ENCODE data around the gene SLC29A4. TPM values are rescaled to one million over a fixed set of nuclear protein-coding genes. Genes with fewer than 3 reads are reported as not detected.
A peak's percentile ranks its signal among the peaks of the same experiment; 100 is the strongest.
"Not testable (repeated sequence)": the region's sequence is repeated elsewhere in the genome, so short reads cannot be mapped to it uniquely, and the experiment has no call there.

SLC29A4 gene
- total RNA-seq, 1 donor from 2014 or later: 7.3 TPM

DNA sequence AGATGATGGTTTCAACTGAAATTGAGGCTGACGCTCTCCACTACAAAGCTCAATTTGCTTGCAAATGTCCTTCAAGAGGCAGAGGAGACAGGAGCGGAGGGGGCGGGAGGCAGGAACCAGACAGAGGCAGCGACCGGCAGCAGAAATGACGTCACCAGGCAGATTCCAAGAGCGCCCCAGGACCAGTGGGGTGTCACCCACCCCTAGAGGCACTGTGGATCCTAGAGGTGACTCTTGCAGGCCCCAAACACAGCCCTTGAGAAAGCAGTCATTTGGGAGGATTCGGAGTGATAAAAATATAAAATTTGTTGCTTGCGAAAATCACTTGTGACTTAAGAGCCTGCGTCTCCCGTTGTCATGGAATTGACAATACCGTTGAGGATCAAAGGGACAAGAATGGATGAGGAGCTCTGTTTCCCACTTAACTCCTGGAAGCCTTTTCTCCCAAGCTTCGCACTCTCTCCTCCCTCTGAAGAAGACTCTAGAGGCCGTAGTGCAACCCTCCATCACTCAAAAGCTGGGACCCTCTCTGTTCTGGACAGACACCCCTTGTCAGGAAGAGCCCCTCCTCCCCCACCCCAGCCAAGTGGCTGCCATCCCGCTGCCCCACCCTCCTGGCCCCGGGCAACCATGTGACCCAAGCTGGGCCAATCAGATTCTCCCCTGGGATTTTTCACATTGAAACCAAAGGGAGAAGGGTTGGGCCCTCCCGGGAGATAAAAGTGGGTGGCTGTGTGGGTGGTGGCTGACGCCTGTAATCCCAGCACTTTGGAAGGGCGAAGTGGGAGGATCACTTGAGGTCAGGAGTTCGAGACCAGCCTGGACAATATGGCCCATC lies 16.3 kb upstream of the SLC29A4 start:
- Histone ChIP-seq H3K36me3 (no peaks in the 10 kb centered on the region), H3K9me3 (ENCODE audit: low read depth) (no peaks in the 10 kb centered on the region), H3K4me3 (no peak overlapping the region), H3F3A (ENCODE audit: low read depth) (peaks cover 10% of the 10 kb centered on the region), H3K79me2 (ENCODE audit: low read depth) (no peaks in the 10 kb centered on the region), H3K4me1 (peaks cover 14% of the 10 kb centered on the region), H2AFZ (replicated peaks) (peak overlapping the region; percentile 9), H3K27me3 (no peaks in the 10 kb centered on the region), H3K4me2 (peak overlapping the region; percentile 34), H3K27ac (no peak overlapping the region), H3K9ac (no peak overlapping the region), H4K20me1 (ENCODE audit: low read depth) (no peaks in the 10 kb centered on the region)
- no peak for DNase-seq (ENCODE audit: low spot score)
- H3K9me3 Mint-ChIP-seq: no peaks in the 10 kb centered on the region
- peak overlapping the region; percentile 3 for H3K27ac Mint-ChIP-seq
- no peaks in the 10 kb centered on the region for H3K36me3 Mint-ChIP-seq
- H3K4me1 Mint-ChIP-seq: peaks cover 35% of the 10 kb centered on the region
- TF ChIP-seq, protein P1, sequence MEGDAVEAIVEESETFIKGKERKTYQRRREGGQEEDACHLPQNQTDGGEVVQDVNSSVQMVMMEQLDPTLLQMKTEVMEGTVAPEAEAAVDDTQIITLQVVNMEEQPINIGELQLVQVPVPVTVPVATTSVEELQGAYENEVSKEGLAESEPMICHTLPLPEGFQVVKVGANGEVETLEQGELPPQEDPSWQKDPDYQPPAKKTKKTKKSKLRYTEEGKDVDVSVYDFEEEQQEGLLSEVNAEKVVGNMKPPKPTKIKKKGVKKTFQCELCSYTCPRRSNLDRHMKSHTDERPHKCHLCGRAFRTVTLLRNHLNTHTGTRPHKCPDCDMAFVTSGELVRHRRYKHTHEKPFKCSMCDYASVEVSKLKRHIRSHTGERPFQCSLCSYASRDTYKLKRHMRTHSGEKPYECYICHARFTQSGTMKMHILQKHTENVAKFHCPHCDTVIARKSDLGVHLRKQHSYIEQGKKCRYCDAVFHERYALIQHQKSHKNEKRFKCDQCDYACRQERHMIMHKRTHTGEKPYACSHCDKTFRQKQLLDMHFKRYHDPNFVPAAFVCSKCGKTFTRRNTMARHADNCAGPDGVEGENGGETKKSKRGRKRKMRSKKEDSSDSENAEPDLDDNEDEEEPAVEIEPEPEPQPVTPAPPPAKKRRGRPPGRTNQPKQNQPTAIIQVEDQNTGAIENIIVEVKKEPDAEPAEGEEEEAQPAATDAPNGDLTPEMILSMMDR (IDR thresholded peaks at IDR 0.05): no peak
- TF ChIP-seq EZH2 (IDR thresholded peaks at IDR 0.05) (no peak), EZH2phosphoT487 (IDR thresholded peaks at IDR 0.05) (no peak)
- H3K4me3 Mint-ChIP-seq: no peak overlapping the region
- peaks cover 24% of the 10 kb centered on the region for H3K27me3 Mint-ChIP-seq (ENCODE audit: insufficient read depth, low read depth)

DNA sequence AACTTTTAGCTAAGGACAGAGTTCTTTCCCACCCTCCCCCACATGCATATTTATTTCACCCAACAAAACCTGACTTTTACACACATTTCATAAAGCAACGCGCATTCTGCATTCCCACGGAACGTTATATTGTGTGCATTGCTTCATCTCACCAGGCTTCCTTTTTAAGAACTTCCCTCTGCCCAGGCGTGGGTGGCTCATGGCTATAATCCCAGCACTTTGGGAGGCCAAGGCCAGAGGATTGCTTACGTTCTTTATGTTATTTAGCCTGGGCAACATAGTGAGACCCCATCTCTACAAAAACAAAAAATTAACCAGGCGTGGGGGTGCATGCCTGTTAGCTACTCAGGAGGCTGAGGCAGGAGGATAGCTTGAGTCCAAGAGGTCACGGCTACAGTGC lies 14.9 kb upstream of the SLC29A4 start:
- not testable (repeated sequence) for H3K36me3 ChIP-seq; H3K4me3 Mint-ChIP-seq; H4K20me1 ChIP-seq (ENCODE audit: low read depth); DNase-seq (ENCODE audit: low spot score); H2AFZ ChIP-seq (replicated peaks); H3K9ac ChIP-seq; H3K9me3 ChIP-seq (ENCODE audit: low read depth); H3K9me3 Mint-ChIP-seq; H3K27me3 ChIP-seq; H3K4me3 ChIP-seq; H3K27ac ChIP-seq; H3F3A ChIP-seq (ENCODE audit: low read depth); H3K4me1 ChIP-seq; H3K79me2 ChIP-seq (ENCODE audit: low read depth); H3K36me3 Mint-ChIP-seq; H3K4me2 ChIP-seq
- peaks cover 27% of the 10 kb centered on the region for H3K27me3 Mint-ChIP-seq (ENCODE audit: insufficient read depth, low read depth)
- peaks cover 28% of the 10 kb centered on the region for H3K4me1 Mint-ChIP-seq
- peak overlapping the region; percentile 74 for H3K27ac Mint-ChIP-seq

DNA sequence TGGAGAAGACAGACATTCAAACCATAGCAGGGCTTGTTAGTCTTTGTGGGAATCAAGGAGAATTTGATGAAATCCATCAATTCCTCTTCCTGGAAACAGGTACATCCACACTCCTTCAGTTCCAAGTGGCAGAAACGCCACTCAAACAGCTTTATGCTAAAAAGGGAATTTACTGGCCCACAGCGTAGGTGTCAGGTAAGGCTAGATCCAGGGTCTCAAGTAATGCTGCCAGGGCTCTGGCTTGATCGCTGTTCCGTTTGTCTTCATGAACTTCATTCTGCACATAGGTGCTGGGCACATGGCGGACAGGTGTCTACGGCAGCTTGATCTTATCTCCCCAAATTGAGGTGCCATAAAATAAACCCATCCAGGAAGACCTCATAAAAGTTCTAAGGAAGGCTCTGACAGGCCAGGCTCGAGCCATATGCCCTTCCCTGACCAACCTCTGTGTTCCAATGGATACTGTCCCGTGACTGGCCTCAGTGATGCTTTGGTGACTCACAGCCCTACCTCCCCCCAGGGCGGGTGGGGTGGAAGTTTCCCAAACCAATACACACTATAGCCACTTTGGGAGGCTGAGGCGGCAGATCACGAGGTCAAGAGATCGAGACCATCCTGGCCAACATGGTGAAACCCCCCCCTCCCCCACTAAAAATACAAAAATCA lies 12.6 kb upstream of the SLC29A4 start:
- peaks cover 30% of the 10 kb centered on the region for H3K27me3 Mint-ChIP-seq (ENCODE audit: insufficient read depth, low read depth)
- not testable (repeated sequence) for H3K79me2 ChIP-seq (ENCODE audit: low read depth); H3K4me1 ChIP-seq; H2AFZ ChIP-seq (replicated peaks); H3K4me3 ChIP-seq; H3K9ac ChIP-seq; H3K36me3 ChIP-seq; H4K20me1 ChIP-seq (ENCODE audit: low read depth); H3K4me3 Mint-ChIP-seq; H3F3A ChIP-seq (ENCODE audit: low read depth); H3K9me3 ChIP-seq (ENCODE audit: low read depth); H3K27me3 ChIP-seq; DNase-seq (ENCODE audit: low spot score); H3K9me3 Mint-ChIP-seq; H3K27ac ChIP-seq; H3K27ac Mint-ChIP-seq; H3K4me2 ChIP-seq; H3K36me3 Mint-ChIP-seq
- H3K4me1 Mint-ChIP-seq: peaks cover 22% of the 10 kb centered on the region

DNA sequence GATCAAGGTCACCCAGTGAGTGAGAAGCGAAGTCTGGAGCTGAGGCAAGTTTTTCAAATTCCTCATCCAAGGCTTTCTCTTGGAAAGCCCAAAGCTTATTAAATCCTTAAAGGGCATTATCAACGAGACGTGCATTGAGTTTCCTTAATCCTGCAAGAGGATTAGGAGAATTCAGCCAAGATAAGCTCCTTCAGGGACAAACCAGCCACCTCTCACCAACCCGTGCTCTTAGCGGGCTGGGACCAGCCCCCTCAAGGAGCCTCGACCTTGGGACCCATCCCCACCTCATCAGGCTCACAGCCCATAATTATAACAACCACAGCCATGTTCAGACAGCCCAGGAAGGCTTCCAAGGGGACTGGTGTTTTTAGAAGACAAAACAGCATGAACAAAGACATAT lies 12.0 kb upstream of the SLC29A4 start:
- Mint-ChIP-seq H3K4me1 (peaks cover 19% of the 10 kb centered on the region), H3K27ac (no peak overlapping the region), H3K36me3 (no peaks in the 10 kb centered on the region), H3K9me3 (no peaks in the 10 kb centered on the region), H3K27me3 (ENCODE audit: insufficient read depth, low read depth) (peaks cover 30% of the 10 kb centered on the region), H3K4me3 (peak overlapping the region; percentile 68)
- no peak overlapping the region for H3K27ac ChIP-seq
- no peaks in the 10 kb centered on the region for H3K79me2 ChIP-seq (ENCODE audit: low read depth)
- peak; percentile 55 for DNase-seq (ENCODE audit: low spot score)
- no peaks in the 10 kb centered on the region for H3K9me3 ChIP-seq (ENCODE audit: low read depth)
- H4K20me1 ChIP-seq (ENCODE audit: low read depth): no peaks in the 10 kb centered on the region
- H3K27me3 ChIP-seq: no peaks in the 10 kb centered on the region
- H3K9ac ChIP-seq: no peak overlapping the region
- H3K36me3 ChIP-seq: no peaks in the 10 kb centered on the region
- H3K4me1 ChIP-seq: peaks cover 2% of the 10 kb centered on the region
- no peak overlapping the region for H2AFZ ChIP-seq (replicated peaks)
- H3K4me2 ChIP-seq: no peak overlapping the region
- TF ChIP-seq, protein P1 (IDR thresholded peaks at IDR 0.05): no peak
- no peak for TF ChIP-seq EZH2 (IDR thresholded peaks at IDR 0.05)
- peaks cover 8% of the 10 kb centered on the region for H3F3A ChIP-seq (ENCODE audit: low read depth)
- no peak overlapping the region for H3K4me3 ChIP-seq

DNA sequence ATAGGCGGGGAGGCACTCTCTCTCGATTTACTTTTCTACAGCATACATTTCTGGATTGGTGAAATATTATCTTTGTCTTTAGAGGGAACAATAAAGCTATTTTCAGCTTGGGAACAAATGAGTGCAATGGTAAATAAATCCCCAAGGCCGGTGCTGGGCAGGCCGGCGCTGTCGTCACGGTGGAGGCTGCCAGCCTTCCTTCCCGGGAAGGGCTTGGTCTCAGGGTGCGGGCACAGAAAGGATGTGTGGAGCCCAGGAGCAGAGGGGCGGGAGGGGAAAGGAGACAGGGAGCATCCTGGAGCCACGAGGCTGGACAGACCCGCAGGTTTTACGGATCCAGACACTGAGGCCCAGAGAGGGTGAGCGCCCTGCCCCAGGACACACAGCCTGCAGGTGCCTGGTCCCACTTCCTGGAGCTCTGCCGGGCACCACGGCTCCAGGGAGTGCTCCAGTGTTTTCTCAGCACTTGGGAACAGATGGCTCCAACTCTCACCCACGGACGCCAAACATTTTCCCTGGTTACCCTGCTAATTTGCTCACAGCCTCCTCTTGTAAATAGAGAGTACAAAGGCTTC lies 8.8 kb upstream of the SLC29A4 start:
- not testable (repeated sequence) for H3K4me3 ChIP-seq, H3K27ac ChIP-seq, H3K9me3 Mint-ChIP-seq

More for the DNA sequence above, 8.8 kb upstream of the SLC29A4 start:
- not testable (repeated sequence) for H3K27me3 ChIP-seq; H3K4me3 Mint-ChIP-seq; H3F3A ChIP-seq (ENCODE audit: low read depth); H3K79me2 ChIP-seq (ENCODE audit: low read depth); H4K20me1 ChIP-seq (ENCODE audit: low read depth); H3K36me3 Mint-ChIP-seq; H3K9ac ChIP-seq; H3K9me3 ChIP-seq (ENCODE audit: low read depth); H3K4me1 ChIP-seq; H3K4me2 ChIP-seq; H2AFZ ChIP-seq (replicated peaks); H3K36me3 ChIP-seq; DNase-seq (ENCODE audit: low spot score)
- Mint-ChIP-seq H3K27ac (peak overlapping the region; percentile 53), H3K4me1 (peaks cover 13% of the 10 kb centered on the region), H3K27me3 (ENCODE audit: insufficient read depth, low read depth) (peaks cover 24% of the 10 kb centered on the region)

Measured in neural progenitor cell (in vitro differentiated cells).